Epithelial cell of esophagus (primary cell): Measurements from ENCODE around the gene FGF8.

ENCODE experiments used
- DNase-seq: peaks from one replicate; pipeline ENCODE4 v3.0.0; 2010; ENCODE audit warnings: low read depth
- H3K4me3 ChIP-seq: 2 replicates; pipeline ENCODE4 v1.5.1; 2011; ENCODE audit warnings: mild to moderate bottlenecking, low read length, control low read depth
- TF ChIP-seq, protein P1 (sequence below): IDR thresholded peaks from 2 replicates; pipeline ENCODE4 v1.5.1; 2011; ENCODE audit warnings: low read depth, mild to moderate bottlenecking, low read length, control low read depth, inconsistent platforms; ENCODE audit not compliant: insufficient read depth; ENCODE audit errors: missing control alignments

FGF8 gene

DNA sequence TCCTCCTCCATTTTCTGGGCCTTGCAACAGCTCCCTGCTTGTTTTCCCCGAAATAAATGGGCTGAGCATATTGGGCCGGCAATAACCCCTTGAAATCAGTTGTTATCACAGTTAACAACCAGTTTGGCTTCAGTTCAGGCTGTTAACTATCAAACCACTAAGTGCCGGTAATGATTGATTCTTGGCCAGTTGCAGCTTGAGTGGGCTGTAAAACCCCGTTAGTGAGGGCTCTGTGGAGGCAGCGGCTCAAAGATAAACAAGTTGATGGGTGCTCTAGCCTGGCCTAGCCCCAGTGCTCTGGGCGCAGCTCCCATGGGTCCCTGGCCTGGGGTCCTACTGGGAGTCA is 8.3 kb downstream of the FGF8 start:
- H3K4me3 ChIP-seq = no peak overlapping the region
- no peak for DNase-seq
- TF ChIP-seq, protein P1, sequence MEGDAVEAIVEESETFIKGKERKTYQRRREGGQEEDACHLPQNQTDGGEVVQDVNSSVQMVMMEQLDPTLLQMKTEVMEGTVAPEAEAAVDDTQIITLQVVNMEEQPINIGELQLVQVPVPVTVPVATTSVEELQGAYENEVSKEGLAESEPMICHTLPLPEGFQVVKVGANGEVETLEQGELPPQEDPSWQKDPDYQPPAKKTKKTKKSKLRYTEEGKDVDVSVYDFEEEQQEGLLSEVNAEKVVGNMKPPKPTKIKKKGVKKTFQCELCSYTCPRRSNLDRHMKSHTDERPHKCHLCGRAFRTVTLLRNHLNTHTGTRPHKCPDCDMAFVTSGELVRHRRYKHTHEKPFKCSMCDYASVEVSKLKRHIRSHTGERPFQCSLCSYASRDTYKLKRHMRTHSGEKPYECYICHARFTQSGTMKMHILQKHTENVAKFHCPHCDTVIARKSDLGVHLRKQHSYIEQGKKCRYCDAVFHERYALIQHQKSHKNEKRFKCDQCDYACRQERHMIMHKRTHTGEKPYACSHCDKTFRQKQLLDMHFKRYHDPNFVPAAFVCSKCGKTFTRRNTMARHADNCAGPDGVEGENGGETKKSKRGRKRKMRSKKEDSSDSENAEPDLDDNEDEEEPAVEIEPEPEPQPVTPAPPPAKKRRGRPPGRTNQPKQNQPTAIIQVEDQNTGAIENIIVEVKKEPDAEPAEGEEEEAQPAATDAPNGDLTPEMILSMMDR = no peak

GRCh38 chr10:101766753-101767599 is 8.9 kb downstream of the FGF8 start:
- DNase-seq = no peak
- TF ChIP-seq, protein P1 = no peak
- no peak overlapping the region for H3K4me3 ChIP-seq

DNA sequence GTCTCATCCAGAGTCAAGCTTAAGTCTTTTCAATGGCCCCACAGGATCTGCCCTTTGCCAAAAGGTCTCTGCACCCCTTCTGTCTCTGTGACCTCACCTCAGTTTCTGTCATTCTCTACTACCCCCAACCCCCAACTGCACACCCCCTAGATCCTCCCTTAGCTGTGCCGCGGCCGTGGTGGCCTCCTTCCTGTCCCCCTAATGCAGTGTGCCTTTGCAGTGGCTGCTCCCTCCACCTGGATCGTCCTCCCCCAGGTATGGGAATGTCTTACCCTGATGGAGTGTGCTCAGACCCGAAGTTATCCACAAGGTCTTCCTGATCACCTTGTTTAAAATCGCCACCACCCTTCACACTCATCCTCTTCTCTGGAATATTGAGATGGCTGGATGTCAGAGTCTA is 9.6 kb downstream of the FGF8 start:
- no peak for DNase-seq
- H3K4me3 ChIP-seq = no peak overlapping the region

DNA sequence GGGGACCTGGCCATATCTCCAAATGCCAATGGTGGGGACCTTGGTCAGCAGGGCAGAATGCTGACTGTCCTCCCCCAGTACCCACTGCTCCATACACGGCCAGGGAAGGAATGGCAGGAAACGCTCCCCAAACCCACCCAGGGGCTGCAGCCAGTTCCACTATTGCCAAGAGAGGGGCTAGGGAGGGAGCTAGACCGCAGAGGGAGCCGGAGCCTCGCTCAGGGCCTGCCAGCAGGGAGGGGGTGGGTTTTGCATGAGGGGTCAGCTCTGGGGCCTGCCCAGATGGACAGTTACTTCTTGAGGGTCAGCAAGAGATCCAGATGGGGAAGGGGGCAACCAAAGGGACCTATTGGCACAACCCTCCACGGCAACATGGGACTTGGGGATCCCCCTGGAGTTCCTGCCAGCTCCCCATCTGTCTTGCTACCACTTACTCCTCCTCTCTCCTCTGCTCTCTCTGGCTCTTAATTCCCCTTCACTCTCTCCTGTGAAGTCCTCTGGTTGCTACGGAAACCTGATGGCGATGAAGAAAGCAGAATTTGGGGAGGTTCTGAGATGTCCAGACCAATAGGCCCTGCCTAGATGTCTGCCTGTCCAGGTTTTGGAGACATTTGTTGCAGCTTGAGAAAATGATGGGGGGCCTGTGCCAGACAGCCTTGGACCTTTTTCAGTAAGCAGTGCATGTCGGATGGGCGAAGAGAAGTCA is 12.6 kb downstream of the FGF8 start:
- TF ChIP-seq, protein P1 = no peak
- no peak overlapping the region for H3K4me3 ChIP-seq
- no peak for DNase-seq

More for the DNA sequence above, 9.6 kb downstream of the FGF8 start:
- TF ChIP-seq, protein P1 = no peak

DNA sequence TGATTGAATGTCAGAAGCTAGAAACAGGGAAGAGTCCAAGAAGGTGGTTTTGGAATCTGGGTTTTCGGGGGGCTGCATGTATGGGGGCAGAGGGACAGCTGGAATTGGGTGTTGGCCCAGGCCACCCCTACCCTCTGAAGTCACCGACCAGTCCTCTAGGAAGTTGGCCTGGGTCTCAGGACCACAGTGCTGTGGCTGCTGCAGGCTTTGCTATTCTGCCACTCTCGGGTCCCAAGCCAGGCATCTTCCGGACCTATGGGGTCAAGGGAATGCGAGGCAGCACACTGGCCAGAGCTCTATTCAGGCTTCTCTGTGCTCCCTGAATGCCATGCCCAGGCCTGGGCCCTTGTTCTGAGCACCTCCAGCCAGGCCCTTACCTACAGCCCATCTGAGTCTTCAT is 13.2 kb downstream of the FGF8 start:
- TF ChIP-seq, protein P1 = no peak
- DNase-seq = no peak
- H3K4me3 ChIP-seq = no peak overlapping the region

GRCh38 chr10:101761226-101761625 is 14.7 kb downstream of the FGF8 start:
- TF ChIP-seq, protein P1 = no peak
- H3K4me3 ChIP-seq = no peak overlapping the region
- no peak for DNase-seq

DNA sequence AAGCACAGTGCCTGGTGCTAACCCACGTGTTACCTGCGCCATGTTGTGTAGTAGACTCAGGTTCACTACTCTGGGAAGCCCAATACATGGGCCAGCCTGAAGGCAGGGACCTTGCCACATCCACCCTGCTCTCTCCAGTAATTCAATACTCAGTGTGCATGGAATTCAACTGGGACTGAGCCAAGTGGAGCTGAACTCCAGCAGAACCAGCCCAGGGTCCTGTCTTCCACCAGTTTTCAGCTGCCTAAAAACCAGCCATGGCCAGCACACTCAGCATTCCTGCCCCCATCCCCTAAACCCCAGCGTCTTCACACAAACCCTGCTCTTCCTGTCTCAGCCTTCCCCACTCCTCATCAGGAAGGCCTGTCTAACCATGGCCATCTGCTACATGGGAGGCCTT is 15.4 kb downstream of the FGF8 start:
- H3K4me3 ChIP-seq = no peak overlapping the region
- no peak for DNase-seq
- TF ChIP-seq, protein P1 = no peak
